ENCODE results near the gene TYRO3. TPM values are rescaled to one million over a fixed set of nuclear protein-coding genes. Genes with fewer than 3 reads are reported as not detected.

TYRO3 gene
- total and polyA plus RNA-seq, 2 of the 13 experiments (the other 11 are each of a cell fraction or from before 2014, with no cell fraction given): 24.0 to 43.6 TPM

DNA sequence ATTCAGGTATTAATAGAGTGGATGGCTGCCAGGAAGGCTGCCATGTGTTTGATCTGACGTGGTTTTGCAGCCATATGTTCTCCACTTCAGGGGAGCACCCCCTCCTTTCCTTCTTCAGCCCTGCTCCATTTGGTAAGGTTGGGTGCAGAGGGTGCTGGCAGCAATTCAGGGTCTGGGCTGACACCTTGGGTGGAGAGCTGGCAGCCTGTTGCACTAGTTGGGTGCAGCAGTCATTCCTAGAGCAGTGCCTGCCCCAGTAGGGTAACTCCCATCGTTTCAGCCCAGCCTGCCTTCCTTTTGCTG is 1.5 kb downstream of the TYRO3 start (continued):
- TF ChIP-seq ZNF773 (CRISPR knock-in tag; IDR thresholded peaks at IDR 0.05; ENCODE audit: borderline replicate concordance) (no peak), MYPOP (CRISPR knock-in tag; IDR thresholded peaks at IDR 0.05) (no peak)

GRCh38 chr15:41561104-41561776 is 2.2 kb downstream of the TYRO3 start:
- Histone ChIP-seq H3K36me3 (replicated peaks in 1 of 2; ENCODE audit: control insufficient read depth in 1 of 2, insufficient read depth in 2 of 2, low read length in 2 of 2) (0 out of 5 replicates have a peak, but pooled peaks cover 0 to 4% of the 10 kb centered on the region in 2 experiments), H3K27me3 (ENCODE audit: control insufficient read depth in 1 of 2, insufficient read depth in 2 of 2, low read length in 2 of 2) (no peaks in the 10 kb centered on the region; a peak in 2 of 5 replicates), H4K20me1 (ENCODE audit: insufficient read depth, low read length) (no peaks in the 10 kb centered on the region), H3K27ac (ENCODE audit: extremely low read length, insufficient read depth, low read length) (no peak overlapping the region), H2AFZ (ENCODE audit: low read length) (no peak overlapping the region), H3K9ac (ENCODE audit: insufficient read depth, low read depth, low read length) (no peak overlapping the region), H3K4me1 (ENCODE audit: insufficient read depth, low read length) (peaks cover 78% of the 10 kb centered on the region), H3K4me3 (replicated peaks in 1 of 3; ENCODE audit: insufficient read depth in 1 of 3, low read depth in 2 of 3, low read length in 3 of 3) (no peak overlapping the region), H3K4me2 (ENCODE audit: low read depth, low read length) (no peak overlapping the region), H3K9me3 (ENCODE audit: low read length) (no peaks in the 10 kb centered on the region), H3K79me2 (ENCODE audit: insufficient read depth, low read length) (no peaks in the 10 kb centered on the region)
- ChIA-PET CTCF (ENCODE audit: low intra/inter-chr PET ratio, low total read pairs) (interaction anchor here (1.8 to 1.9 kb wide), 2 partner anchors 19 to 43 kb away, joined by 3 to 10 read pairs; no protein-coding TSS in a partner anchor), POLR2A (interaction anchor here (0.6 to 2.1 kb wide), 9 partner anchors 10 to 99 kb away, joined by 3 to 11 read pairs (median 5); partner anchors contain the start of gene MGA)
- 100% methylated on average over 4 of the region's 16 CpGs for WGBS (ENCODE audit: low lambda C conversion rate)
- DNase-seq (ENCODE audit: low spot score) (no peak), ATAC-seq (peak; percentile 1; the same call in 1 of the 3 replicates), FAIRE-seq (no peak)
- no TSS peak for BruUV-seq (replicated peaks)
- in situ Hi-C loops (cut with HindIII; ENCODE audit: extremely low pct_ligation_motif_present, low pct_unique_long_range_greater_than_20kb): no loop called here
- intact Hi-C loops (cut with micrococcal nuclease; ENCODE audit: unreplicated experiment): loop anchor here (5.0 kb wide), 1 partner anchor 251 kb away; no protein-coding TSS in a partner anchor
- TF ChIP-seq, protein P1, sequence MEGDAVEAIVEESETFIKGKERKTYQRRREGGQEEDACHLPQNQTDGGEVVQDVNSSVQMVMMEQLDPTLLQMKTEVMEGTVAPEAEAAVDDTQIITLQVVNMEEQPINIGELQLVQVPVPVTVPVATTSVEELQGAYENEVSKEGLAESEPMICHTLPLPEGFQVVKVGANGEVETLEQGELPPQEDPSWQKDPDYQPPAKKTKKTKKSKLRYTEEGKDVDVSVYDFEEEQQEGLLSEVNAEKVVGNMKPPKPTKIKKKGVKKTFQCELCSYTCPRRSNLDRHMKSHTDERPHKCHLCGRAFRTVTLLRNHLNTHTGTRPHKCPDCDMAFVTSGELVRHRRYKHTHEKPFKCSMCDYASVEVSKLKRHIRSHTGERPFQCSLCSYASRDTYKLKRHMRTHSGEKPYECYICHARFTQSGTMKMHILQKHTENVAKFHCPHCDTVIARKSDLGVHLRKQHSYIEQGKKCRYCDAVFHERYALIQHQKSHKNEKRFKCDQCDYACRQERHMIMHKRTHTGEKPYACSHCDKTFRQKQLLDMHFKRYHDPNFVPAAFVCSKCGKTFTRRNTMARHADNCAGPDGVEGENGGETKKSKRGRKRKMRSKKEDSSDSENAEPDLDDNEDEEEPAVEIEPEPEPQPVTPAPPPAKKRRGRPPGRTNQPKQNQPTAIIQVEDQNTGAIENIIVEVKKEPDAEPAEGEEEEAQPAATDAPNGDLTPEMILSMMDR (CRISPR knock-in tag; IDR thresholded peaks at IDR 0.05): peak; percentile 39
- TF ChIP-seq ZNF562 (CRISPR knock-in tag; IDR thresholded peaks at IDR 0.05; ENCODE audit: borderline replicate concordance) (no peak), ELF4 (CRISPR knock-in tag; IDR thresholded peaks at IDR 0.05; ENCODE audit: borderline replicate concordance) (no peak), RBM39 (IDR thresholded peaks at IDR 0.05; ENCODE audit: low read depth, low read length, poor library complexity, severe bottlenecking) (no peak), EP300 (IDR thresholded peaks at IDR 0.05; ENCODE audit: low read depth in 2 of 2, low read length in 2 of 2) (no peak), EP300 (CRISPR knock-in tag; IDR thresholded peaks at IDR 0.05; ENCODE audit: borderline replicate concordance) (no peak), ZBTB38 (CRISPR knock-in tag; IDR thresholded peaks at IDR 0.05) (0 out of 2 replicates have a peak, but pooled peaks have one; percentile 31), KDM1A (CRISPR knock-in tag; IDR thresholded peaks at IDR 0.05) (no peak)
- TF ChIP-seq, protein P2, sequence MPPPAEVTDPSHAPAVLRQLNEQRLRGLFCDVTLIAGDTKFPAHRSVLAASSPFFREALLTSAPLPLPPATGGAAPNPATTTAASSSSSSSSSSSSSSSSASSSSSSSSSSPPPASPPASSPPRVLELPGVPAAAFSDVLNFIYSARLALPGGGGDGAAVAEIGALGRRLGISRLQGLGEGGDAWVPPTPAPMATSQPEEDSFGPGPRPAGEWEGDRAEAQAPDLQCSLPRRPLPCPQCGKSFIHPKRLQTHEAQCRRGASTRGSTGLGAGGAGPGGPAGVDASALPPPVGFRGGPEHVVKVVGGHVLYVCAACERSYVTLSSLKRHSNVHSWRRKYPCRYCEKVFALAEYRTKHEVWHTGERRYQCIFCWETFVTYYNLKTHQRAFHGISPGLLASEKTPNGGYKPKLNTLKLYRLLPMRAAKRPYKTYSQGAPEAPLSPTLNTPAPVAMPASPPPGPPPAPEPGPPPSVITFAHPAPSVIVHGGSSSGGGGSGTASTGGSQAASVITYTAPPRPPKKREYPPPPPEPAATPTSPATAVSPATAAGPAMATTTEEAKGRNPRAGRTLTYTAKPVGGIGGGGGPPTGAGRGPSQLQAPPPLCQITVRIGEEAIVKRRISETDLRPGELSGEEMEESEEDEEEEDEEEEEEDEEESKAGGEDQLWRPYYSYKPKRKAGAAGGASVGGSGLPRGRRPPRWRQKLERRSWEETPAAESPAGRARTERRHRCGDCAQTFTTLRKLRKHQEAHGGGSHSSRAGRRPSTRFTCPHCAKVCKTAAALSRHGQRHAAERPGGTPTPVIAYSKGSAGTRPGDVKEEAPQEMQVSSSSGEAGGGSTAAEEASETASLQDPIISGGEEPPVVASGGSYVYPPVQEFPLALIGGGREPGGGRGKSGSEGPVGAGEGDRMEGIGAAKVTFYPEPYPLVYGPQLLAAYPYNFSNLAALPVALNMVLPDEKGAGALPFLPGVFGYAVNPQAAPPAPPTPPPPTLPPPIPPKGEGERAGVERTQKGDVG (CRISPR knock-in tag; IDR thresholded peaks at IDR 0.05; ENCODE audit: borderline replicate concordance): 0 out of 2 replicates have a peak, but pooled peaks have one; percentile 25

Measured in HepG2 (cell line).